Stimulated activated CD8-positive, alpha-beta memory T cell treated with anti-CD3 and anti-CD28 coated beads, Interleukin-12 subunit alpha, Interleukin-12 subunit beta, amount 100 ng/mL, for 24 hours (primary cell): Measurements from ENCODE around the gene DSCAML1.
"Not testable (repeated sequence)": the region's sequence is repeated elsewhere in the genome, so short reads cannot be mapped to it uniquely, and the experiment has no call there.

Experiments used
- DNase-seq: peaks from one replicate; pipeline ENCODE4 v3.0.0-alpha.2; 2020; ENCODE audit errors: extremely low read depth

DSCAML1 gene

DNA sequence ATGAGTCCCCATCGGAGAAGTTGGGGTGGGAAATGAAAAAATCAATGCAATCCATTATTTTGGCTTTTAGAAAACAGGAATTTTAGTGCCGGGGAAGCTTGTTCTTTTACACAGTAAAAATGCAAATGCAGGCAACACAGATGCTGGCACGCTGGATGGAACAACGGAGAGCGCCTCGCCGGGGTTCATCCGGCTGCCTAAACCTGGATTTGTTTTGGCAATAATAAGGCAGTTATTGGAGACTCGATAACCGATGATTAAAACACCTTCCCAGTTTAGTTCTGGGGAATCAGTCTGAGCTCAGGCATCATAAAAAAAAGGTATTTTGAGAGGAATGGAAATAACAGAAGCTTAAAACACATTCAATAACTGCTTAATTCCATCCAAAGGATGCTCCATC lies 2.9 kb downstream of the DSCAML1 start:
- no peak for DNase-seq

DNA sequence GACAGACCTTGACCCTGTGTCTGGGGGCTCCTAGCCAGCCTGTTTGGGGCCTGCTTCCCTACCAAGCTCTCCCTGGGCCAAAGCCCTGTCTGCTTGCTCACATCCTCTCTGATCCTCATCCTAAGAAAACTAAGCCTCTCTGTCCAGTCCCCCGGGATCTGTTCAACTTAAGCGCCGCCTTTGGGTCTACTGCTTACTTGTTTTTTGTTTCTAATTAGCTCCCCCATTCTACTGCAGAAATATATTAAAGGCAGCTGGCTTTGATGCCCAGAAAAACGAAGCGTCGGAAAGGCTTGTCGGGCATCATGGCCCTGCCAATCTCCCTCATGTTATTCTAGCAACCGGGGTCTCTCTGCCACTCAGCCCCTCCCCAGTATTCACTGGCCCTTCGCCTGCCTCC lies 3.4 kb downstream of the DSCAML1 start:
- DNase-seq = no peak

DNA sequence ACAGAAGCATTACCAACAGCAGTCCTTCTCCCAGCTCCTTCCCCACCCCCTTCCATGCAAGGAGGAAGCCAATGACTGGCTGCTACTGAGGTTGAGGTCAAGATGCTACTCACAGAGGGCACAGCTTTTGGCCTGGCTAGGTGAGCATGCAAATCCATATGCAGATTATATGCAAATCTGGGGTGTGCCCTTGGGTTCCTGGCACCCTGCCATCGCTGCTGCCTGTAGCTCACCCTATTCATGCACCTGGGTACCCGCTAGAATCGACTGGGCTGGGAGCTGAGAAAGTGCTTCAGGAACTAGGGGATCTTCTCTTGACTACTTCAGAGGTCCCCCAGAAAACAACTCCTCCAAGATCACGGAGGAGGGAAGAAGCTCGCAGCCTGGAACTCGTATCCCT lies 4.0 kb downstream of the DSCAML1 start:
- DNase-seq = no peak

DNA sequence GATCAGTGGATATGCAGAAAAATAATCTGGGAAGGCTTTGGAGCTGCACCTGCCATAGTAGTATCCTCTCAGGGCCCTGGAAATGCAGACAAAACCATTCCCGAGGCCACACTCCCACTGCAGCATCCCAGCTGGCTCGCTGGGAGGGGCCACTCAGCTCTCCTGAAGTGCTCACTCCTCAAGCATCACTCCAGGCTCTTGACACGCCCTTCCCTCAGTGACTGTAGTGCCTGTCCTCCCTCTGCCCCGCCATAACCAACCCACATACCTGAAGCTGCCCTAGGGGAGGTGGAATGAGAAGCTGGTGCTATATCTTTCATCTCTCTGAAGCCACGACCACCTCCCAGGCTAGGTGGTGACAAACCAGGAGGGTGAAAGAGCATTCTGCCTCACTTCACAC lies 4.8 kb downstream of the DSCAML1 start:
- DNase-seq = no peak

DNA sequence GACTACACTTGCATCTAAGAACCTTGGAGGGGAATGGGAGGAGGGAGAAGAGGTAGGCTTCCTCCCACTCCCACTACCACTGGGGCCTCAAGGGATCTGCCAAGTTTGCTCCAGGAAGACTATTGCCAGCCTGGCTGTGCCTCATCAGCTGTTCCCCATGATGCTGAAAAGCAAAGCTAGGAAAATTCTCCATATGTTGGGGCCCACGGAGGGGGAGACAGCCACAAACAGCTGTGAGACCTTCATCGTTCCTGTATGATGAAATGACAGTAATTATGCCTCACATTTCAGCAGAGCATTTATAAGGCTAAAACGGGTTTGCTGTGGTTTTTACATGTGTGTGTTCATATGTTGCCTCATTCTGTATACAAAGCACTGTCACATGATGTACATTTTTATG lies 6.7 kb downstream of the DSCAML1 start:
- no peak for DNase-seq

DNA sequence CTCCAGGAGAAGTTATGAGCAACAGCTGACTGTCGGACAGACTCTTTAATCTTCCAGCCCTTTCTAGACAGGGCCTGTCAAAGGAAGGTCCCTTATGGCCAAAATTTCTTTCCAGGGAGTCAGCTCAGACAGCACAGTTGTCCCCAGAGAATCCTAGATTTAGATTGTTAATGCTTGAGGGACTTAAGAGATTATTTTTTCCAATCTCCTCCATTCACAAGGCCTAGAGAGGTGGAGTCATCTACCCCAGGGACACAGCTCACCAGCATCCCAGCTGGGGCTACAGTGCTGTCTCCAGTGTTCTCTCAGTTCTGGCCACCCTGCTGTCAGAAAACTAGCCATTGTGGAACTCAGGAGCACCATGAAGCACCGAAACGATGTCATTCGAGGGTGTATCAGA lies 7.8 kb downstream of the DSCAML1 start:
- no peak for DNase-seq

DNA sequence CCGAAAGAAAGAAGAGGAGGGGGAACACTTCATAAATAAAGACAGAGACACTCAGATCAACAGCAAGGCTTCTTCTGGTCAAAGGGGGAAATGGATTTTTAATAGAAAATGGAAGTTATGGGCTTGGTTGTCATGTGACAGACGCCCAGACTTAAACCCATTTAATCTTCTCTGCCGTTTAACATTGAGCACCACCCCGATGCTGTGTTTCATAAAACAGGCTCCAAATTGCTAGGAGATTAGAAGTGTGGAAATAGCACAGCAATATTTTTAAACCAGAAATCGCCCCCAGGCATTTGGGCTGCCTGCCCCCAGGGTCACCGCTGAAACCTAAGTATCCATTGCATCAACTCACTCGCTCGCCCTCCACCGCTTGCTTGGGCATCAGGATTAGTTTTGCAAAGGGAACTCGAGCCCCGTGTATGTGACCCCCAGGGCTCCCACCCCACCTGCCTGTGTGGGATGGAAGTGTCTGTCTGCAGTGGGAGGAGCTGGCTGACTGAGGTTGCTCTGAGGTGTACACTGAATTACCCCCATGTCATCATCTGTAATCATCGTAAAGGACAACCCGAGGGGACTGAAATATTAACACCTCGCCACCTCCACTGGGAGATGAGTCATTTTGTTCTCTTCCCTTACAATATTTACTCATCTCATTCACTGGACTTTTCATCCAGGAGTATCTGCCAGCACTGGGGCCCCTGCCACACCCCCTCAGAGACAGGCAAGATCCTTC lies 10.7 kb downstream of the DSCAML1 start:
- DNase-seq = no peak

DNA sequence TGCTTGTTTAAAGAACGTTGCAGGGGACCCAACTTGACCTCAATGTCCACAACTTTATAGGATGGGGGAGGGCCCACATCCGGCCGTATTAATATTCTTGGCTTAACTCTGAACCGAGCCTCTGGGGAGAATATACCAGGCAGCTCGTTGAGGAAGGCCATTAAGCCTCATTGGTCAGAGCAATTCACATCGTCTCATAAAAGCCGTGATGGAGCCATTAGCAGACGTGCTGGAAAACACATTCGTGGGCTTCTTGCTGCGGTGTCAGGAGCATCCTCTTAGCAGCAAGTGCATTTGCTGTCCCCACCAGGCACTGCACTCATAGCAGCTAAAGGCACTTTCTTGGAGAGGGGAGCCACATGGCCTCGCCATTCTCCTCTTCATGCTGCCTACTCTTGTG lies 14.9 kb downstream of the DSCAML1 start:
- DNase-seq = no peak

DNA sequence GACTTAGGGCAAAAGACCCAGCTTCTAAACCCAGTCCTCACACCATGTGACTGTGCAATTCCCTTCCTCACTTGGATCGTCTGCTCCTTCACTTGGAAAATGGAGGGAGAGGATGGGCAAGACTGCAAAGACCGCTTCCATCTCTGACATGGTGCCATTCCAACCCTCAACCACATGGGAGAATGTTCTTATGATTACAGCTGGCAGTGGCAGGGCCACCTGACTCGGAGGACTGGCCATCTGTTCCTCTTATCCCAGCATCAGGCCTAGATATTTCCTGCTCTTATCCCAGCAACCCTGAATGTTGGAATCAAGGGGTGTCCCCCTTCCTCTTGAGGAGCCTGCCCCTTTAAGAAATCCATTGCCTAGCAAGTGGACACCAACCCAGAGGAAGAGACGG lies 15.4 kb downstream of the DSCAML1 start:
- DNase-seq = no peak

DNA sequence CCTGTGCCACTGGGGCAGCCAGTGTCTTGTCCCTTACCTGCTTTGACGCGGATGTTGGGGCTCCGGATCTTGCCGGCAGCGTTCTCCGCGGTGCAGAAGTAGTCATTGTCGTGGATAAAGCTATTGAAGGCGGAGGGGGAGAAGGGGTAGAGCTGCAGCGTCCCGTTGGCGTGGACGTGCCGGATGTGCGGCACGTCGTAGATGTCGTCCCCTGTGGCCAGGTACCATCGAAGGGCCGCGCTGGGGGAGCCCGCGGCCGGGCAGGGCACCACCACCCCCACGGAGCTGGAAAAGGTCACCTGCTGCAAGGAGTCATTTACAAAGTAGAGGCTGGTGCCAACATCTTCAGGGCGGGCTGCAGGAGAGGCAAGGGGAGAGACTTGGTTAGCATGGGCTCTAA lies 16.6 kb downstream of the DSCAML1 start:
- no peak for DNase-seq

DNA sequence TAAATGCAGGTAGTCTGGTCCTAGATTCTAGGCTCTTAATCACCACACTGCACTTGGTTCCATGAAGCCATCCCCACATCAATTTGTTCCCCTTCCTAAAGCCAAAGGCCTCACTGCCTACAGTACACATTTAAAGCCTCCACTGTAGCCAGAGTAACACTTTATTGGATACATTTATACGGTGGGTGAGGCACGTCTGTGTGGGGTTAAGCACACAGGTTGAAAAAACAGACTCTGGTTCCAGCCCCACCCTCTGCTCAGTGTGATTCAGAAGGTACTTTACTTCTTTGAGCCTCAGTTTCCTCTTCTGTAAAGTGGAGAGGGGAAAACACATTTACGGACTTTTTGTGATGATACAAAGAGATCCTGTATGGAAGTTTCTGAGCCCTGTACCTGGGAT lies 22.5 kb downstream of the DSCAML1 start:
- DNase-seq = no peak

DNA sequence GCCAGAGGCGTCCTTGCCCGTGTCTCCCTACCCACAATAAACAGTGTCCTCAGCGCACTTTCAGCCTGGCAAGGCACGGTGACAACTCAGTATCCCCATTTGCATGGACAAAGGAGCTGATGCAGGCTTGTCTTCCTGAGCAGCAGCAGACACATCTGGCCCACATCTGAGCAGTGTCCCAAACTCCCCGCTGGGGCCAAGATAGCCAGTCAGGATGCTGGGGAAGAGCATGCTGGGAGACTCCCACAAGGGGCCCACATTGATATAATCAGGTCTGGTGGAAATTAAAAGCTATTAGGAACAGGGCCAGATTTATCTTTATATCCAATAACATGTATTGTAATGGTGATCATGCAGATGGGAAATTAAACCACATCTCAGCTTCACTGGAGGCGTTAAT lies 24.7 kb downstream of the DSCAML1 start:
- no peak for DNase-seq

DNA sequence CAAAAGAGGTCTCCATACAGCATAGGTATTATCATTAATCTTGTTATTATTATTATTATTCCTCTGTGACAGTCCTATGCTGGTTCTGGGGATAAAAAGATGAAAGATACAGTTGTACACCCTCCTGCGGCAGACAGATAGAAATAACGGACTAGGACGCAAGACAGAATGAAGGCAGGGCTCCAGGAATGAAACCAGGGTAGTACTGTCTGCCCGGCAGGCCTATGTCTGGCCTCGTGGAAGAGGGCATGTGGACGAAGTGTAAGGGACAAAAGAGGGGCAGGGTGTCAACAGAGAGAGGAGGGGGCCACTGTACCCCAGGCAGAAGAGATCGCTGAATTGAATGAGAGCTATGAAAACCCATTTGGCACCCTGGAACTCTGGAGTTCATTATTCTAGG lies 25.2 kb downstream of the DSCAML1 start:
- DNase-seq = no peak

DNA sequence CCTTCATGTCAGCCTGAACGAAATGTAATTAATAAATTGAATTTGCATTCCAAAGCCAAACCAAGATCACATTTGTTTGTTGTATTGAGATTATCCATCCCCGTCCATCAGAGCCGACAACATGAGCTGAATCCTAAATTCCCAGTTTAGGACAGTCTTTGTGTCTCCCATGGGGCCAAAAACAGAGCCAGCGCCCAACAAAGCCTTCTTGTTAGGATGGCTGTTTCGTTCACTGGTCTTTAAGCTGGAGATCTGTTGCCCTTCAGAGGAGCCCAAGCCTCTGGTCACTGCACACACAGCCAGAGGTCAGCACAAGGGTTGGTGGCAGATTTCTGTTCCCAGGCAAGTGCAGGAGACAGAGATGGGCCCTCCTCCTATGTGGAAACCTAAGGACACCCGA lies 25.8 kb downstream of the DSCAML1 start:
- DNase-seq = no peak

DNA sequence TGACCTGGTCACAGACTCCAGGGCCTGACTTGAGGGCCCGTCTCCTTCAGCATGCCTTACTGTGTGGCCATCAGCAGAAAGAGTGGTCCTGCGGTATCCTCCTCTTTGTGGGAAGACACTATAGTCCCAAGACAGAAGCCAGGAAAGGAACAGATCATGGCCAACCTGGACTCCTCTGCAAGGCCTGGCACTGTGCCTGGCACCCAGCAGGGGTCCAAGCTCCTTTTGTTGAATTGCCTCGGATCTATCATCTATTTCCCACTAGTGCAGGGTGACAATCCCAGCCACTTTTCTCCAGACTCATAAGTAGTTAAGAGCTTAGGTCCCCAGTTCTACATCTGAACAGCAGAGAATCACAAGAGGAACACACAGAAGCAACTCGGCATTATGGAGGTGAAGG lies 27.0 kb downstream of the DSCAML1 start:
- DNase-seq = no peak

DNA sequence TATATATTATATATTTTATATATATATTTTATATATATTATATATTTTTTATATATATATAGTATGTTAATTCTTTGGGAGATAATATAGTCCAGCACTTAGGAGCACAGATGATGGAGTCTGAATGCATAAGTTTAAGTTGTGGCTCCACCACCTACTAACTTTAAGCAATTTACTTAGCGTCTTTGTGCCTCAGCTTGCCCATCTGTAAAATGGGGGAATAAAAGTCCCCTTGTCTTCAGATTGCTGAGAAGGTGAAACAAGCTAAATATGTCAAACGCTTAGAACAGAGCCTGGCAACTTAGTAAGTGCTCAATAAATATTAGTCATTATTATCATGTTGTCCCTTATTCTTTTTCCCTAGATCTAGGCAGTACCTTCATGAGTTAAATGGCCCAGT lies 27.5 kb downstream of the DSCAML1 start:
- no peak for DNase-seq

DNA sequence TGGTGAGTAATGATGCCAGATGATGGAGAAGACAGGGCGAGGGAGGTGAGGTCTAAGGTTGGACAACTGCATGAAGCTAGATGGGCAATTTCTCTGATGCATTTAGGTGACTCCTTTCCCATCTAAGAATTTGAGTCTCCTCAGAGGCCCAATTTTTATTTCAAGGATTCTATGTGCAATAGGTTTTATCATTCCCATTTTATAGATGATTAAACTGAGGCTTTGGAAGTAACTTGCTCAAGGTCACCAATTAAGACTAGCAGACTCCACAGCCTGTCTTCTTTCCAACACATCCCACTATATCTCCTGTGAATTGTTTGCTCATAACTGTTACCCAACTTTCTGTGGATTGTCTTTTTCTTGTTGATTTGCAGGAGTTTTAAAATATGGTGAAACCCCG lies 28.5 kb downstream of the DSCAML1 start:
- no peak for DNase-seq

DNA sequence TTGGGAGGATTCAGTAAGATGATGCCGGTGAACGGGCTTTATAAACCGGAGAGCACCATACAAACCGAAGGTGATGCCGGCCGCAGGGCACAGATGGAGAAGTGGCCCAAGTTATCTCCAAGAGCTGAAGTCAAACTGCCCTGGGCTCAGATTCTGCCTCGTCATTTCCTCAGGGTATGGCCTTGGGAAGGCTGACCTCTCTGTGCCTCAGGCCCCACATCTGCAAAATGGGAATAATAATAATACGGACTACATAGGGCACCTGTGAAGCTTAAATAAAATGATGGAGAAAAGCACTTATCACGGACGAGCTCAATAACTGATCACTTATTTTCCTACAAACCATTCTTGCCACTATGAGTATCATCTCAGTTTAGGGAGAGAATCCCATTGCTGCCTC lies 29.9 kb downstream of the DSCAML1 start:
- no peak for DNase-seq

DNA sequence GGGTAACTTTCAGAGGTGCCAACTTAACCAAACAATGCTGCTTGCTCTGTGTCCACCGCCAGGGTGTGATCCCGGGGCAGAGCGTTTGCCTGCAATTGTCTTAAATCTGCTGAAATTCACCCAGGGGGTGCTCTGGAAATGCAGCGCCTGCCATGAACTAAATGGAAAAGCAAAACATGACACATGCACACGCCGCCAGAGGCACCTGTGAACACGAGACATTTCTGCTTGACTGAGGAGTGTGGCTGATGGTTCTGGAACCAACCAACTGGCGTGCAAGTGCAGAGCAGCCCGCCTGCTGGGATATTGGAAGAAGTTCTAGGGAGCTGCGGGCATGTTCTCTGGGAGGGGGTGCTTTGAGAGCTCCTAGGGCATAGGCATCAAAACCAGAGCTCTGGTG lies 30.4 kb downstream of the DSCAML1 start:
- no peak for DNase-seq

DNA sequence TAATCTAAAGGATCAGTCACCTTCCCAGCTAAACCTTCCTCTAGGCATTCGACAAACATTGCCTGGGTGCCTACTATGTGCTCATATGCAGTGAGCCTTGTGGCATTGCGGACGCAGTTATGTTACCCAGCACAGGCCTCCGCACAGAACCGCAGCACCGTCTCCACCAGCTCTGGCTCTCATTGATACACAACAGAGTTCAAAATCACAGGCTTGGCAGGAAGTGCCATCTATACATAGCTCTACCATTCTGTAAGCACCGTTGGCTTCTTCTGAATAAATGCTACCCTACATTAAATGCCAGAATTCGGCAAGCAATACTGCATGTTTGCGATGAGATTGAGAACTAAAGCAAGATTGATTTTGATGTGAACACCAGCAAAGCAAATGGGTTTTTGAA lies 31.0 kb downstream of the DSCAML1 start:
- DNase-seq = no peak

DNA sequence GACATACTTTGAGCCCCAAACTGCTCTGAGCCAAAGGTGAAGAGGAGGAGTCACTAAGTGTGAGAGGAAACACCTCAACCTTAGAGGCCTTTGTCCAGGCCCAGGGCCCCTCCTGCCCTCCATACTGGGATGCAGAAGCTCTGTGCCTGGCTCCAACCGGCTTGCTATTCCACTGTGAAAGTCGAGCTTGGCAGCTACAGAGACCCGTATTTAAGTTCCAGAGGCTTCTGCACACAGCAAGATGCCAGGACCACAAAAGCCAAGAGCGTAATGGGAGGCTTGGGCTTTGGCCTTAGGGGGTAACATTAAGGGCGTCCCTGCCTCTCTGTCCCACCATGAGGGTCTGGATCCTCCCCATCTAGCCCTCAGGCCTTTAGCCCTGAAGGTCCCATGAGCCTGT lies 31.9 kb downstream of the DSCAML1 start:
- no peak for DNase-seq

DNA sequence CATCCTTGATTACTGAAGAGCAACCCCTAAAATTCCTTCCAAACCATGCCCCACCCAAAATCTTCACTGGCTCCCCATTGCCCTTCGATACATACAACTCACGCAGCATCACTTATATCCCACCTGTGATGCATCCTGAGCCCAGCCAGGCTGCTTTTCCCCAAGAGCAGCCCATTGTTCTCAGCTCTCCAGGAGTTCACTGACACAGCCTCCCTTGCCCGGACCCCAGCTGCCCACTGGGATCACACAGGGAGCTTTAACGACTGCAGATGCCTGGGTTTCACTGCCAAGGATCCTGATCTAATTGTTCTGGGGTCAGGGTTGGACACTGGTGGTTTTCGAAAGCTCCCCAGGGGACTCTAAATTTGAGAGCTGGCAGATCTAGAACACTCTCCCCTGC lies 33.6 kb downstream of the DSCAML1 start:
- DNase-seq = not testable (repeated sequence)

DNA sequence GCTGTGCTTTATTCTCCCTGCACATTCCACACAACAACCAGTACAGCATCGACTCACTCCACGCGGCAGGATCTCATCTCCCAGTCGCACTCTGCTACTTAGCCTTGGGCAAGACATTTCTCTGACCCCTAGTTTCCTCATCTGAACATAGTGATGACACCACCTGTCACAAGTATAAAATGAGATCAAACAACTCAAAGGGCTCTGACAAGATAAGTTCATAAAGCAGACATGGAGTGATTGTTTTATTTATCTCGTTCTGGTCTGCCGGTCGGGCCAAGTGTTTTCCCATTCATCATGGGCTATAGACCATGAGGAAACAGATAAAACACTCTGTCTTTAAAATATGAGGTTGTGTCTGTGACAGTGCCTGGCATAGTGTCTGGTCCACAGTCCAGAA lies 35.0 kb downstream of the DSCAML1 start:
- no peak for DNase-seq

DNA sequence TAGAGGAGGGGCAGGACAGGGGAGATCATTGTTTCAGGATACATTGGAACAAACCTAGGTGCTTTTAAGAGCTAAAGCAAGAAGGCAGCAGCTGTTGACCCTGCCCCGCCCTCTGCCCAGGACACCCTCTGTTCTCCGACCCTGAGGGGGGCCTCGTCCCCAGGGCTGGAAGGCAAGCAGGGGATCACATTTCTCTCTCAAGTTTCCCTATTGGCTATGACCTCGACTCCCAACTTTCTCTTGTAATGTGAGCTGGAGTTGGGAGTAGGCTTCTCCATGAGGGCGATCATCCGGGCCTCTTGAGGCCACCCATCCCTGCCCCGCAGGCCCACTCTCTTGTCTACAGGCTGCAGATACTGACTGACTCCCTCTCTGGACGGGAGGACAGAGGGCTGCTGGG lies 37.7 kb downstream of the DSCAML1 start:
- DNase-seq = no peak
